GM12865 (cell line): Measurements from ENCODE around the gene GSX1.

Experiments
- DNase-seq: peaks from one replicate; pipeline ENCODE4 v3.0.0; 2010; ENCODE audit warnings: low read depth
- H3K4me3 ChIP-seq: 2 replicates; pipeline ENCODE4 v1.5.1; 2011; ENCODE audit warnings: mild to moderate bottlenecking, low read depth, low read length, control low read depth
- TF ChIP-seq, protein P1 (sequence below): IDR thresholded peaks from 2 replicates; pipeline ENCODE4 v1.5.1; 2011; ENCODE audit warnings: low read length, control low read depth, low read depth, inconsistent platforms; ENCODE audit not compliant: insufficient read depth; ENCODE audit errors: missing control alignments

The GSX1 gene

DNA sequence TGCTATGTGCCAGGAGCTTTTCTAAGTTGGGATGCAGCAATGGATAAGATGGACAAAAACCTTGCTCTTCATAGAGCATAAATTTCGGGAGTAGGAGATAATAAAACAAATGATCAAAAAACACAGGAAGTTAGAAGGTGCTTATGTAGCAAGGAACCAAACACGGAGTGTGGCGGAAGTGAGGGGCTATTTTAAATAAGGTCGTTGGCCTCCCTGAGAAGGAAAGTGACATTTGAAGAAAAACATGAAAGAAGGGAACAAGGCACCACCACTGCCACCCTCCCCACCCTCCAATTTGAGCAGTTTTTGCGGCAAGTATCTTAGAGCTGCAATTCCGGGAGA lies 3.2 kb upstream of the GSX1 start:
- TF ChIP-seq, protein P1, sequence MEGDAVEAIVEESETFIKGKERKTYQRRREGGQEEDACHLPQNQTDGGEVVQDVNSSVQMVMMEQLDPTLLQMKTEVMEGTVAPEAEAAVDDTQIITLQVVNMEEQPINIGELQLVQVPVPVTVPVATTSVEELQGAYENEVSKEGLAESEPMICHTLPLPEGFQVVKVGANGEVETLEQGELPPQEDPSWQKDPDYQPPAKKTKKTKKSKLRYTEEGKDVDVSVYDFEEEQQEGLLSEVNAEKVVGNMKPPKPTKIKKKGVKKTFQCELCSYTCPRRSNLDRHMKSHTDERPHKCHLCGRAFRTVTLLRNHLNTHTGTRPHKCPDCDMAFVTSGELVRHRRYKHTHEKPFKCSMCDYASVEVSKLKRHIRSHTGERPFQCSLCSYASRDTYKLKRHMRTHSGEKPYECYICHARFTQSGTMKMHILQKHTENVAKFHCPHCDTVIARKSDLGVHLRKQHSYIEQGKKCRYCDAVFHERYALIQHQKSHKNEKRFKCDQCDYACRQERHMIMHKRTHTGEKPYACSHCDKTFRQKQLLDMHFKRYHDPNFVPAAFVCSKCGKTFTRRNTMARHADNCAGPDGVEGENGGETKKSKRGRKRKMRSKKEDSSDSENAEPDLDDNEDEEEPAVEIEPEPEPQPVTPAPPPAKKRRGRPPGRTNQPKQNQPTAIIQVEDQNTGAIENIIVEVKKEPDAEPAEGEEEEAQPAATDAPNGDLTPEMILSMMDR = no peak

DNA sequence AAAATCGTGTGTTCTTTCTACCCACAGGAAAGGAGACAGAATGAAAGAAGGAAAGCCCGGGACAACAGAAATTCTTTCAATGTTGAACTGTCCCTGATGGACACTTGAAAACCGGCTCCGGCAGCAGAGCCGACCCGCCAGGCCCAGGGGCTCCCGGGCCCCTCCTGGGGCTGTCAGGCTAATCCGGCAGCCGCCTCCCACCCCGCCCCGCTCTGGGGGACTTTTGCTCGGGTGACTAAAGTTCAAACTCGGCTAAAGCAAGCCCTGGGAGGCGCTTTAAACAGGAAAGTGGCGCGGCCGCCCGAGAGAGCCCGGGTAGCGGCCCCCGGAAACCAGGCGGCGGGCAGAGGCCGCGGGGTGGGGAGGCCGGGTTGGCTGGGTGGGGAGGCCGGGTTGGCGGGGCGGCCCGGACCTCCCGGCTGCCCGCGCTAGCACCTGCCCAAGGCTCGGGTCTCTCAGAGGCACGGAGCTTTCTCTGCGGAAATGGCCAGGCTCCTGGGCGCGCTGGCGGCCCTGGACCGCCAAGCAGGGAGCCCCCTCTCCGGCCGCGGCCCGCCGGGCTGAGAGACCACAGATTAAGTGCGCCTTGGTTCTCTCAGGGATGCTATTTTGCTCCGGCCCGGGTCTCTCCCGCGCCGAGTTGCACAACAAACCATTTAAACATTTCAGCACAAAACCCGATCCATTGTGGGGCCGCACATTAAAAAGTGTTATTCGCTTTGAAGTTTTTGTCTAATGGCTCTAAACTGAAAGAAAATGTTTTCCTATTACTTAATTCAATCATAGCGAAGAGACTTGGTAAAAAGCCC lies 2.6 kb upstream of the GSX1 start:
- no peak overlapping the region for H3K4me3 ChIP-seq
- TF ChIP-seq, protein P1 = no peak
- no peak for DNase-seq

More for the DNA sequence above, 3.2 kb upstream of the GSX1 start:
- DNase-seq = no peak
- H3K4me3 ChIP-seq = no peak overlapping the region

DNA sequence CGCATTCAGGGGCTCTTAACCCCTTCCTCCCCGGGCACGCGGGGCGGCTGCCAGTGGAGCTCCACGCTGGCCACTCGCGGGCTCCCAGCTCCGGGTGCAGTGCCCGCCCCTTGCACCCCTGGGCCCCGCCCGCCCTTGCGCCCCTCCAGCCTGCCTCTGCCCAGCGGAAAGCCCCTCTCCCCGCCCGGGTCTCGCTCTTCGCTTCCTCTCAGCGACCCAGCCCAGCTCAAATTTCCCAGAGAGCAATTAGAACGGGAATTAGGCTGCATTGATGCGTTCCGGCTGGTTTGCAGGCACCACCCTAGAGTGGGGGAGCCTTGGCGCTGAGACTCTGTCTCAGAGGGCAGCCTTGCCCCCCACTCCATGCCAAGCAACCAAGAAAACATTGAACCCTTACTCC lies 1.8 kb upstream of the GSX1 start:
- TF ChIP-seq, protein P1 = no peak
- no peak for DNase-seq
- H3K4me3 ChIP-seq = no peak overlapping the region

DNA sequence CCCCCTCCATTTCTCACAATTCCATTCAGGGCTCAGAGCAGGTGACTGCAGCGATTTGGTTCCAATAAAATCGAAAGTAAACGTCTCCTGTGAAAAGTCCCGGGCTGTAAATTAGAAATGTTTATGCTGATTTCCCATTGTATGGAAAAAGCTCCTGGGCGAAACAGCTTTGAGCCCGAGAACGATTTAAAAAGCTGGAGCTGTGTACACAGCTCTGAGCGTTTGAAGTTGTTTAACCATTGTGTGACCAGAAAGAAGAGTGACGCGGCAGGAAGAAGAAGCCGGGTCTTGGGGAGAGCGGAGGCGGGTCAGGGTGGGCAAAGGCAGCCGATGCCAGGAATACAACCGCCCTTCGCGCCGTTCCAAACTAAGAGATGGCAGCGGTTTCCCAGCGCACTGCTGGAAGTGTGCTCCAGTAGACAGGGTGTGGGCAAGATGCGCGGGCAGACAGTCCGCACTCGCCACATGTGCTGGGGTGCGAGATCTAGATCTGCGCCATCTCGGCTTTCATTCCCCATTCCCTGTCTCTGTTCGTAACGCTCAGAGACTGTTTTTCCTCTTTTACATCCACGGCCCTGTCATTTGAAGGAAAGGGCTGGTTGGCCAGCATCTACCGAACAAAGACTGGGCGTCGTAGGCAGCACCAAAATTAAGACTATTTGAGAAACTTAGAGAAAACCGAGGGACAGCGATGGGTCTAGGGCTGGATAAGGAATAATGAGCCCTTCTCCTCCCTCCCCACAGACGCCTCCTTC lies 960 bp upstream of the GSX1 start:
- H3K4me3 ChIP-seq = peak overlapping the region; percentile 19; the same call in 1 of the 2 replicates
- no peak for DNase-seq

DNA sequence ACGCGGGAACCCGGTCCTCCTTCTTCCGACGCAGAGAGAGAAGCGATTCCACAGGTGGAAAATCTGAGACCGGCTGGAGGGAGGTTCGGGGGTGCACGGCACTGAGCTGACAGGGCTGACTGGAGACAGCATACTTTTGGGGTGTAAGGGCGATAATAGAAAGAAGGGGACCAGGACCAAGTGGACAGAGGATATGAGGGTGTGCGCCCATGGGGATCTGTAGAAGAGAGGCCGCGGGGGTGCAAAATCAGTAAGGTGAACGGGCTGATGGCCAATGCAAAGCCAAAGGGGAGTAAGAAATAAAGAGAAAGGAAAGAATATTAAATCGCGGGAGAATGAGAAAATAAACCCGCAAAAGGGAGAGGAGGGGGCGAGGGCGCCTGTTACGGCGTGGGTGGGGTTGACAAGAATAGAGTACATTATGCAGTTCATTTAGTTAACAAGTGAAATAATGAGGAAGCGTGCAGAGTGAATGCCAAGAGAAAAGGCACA lies 336 bp upstream of the GSX1 start:
- no peak for DNase-seq
- H3K4me3 ChIP-seq = no peak overlapping the region
- TF ChIP-seq, protein P1 = no peak

More for the DNA sequence above, 960 bp upstream of the GSX1 start:
- TF ChIP-seq, protein P1 = no peak

DNA sequence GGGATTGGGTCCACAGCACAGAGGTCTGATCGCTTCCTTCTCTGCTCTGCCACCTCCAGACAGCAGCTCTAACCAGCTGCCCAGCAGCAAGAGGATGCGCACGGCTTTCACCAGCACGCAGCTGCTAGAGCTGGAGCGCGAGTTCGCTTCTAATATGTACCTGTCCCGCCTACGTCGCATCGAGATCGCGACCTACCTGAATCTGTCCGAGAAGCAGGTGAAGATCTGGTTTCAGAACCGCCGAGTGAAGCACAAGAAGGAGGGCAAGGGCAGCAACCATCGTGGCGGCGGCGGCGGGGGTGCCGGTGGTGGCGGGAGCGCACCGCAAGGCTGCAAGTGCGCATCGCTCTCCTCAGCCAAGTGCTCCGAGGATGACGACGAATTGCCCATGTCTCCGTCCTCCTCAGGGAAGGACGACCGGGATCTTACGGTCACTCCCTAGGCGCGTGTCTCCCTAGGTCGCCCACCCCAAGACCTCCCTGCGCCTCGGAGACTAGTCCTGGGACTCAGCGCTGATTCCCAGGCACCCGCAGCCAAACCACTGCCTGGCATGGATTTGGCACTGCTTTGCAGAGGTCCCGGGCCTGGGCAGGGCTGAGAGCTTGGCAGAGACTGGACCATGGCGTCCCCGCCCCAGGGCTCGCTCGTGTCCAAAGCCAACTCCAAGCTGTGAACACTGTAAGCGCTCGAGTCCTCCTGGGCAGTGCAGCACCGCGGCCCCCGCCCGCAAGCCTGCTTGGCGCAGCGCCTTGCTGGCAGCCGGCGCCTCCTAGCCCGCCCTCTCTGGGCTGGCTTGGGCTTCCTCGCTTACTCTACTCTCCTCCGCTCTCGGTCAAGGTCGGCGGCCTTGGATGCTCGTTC lies 1.5 kb downstream of the GSX1 start:
- no peak for DNase-seq
- no peak overlapping the region for H3K4me3 ChIP-seq
- TF ChIP-seq, protein P1 = no peak
